Stomach (tissue), 4 donors: Measurements from ENCODE around the gene SLC29A2.

ENCODE experiments used
- EP300 ChIP-seq: sonication (generic); formaldehyde crosslinking; IDR thresholded peaks from one replicate; pipeline ENCODE4 v1.6.1; 2017; ENCODE audit warnings: antibody characterized with exemption
- POLR2AphosphoS5 ChIP-seq, 3 donors: sonication (generic); formaldehyde crosslinking; IDR thresholded peaks; one replicate each; pipeline ENCODE4 v1.6.1; 2016; ENCODE audit warnings: antibody characterized with exemption in 3 of 3
- TF ChIP-seq, protein P1 (sequence below), 7 experiments: fragments of 450-650 bp in 4 of 7; fragments of 200-600 bp in 3 of 7; sonication (generic) in 3 of 7; IDR thresholded peaks; one replicate each; pipeline ENCODE4 v1.5.1; 2016 to 2019; ENCODE audit warnings: antibody characterized with exemption in 7 of 7, control low read depth in 2 of 7, mild to moderate bottlenecking in 1 of 7

DNA sequence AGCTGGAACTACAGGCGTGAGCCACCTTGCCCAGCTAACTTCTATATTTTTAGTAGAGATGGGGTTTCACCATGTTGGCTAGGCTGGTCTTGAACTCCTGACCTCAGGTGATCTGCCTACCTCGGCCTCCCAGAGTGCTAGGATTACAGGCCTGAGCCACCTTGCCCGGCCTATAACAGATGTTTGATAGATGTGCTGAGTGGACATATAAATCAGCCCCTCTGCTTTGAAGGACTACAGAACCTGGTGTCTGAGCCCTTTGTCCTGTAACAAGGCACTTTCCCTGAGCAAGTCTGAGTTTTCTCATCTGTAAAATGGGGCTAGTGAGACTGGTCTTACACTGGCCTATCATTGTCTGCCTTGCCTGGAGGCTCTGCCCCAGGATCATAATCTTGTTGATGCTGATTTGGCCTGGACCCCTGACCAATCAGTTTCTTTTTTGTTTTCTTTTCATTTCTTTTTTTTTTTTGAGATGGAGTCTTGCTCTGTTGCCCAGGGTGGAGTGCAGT lies 42.3 kb downstream of the SLC29A2 start:
- TF ChIP-seq, protein P1, sequence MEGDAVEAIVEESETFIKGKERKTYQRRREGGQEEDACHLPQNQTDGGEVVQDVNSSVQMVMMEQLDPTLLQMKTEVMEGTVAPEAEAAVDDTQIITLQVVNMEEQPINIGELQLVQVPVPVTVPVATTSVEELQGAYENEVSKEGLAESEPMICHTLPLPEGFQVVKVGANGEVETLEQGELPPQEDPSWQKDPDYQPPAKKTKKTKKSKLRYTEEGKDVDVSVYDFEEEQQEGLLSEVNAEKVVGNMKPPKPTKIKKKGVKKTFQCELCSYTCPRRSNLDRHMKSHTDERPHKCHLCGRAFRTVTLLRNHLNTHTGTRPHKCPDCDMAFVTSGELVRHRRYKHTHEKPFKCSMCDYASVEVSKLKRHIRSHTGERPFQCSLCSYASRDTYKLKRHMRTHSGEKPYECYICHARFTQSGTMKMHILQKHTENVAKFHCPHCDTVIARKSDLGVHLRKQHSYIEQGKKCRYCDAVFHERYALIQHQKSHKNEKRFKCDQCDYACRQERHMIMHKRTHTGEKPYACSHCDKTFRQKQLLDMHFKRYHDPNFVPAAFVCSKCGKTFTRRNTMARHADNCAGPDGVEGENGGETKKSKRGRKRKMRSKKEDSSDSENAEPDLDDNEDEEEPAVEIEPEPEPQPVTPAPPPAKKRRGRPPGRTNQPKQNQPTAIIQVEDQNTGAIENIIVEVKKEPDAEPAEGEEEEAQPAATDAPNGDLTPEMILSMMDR (IDR thresholded peaks at IDR 0.05) = no peak
- TF ChIP-seq POLR2AphosphoS5 (IDR thresholded peaks at IDR 0.05) (no peak), EP300 (no peak)
